Naive B cell (primary cell): ENCODE results near the gene HPS6. TPM values are rescaled to one million over a fixed set of nuclear protein-coding genes. Genes with fewer than 3 reads are reported as not detected.

Experiments
- ATAC-seq, 2 donors: fragments of 150-1000 bp; cut with Tn5 transposase; 2 replicates each; pipeline ENCODE4 v1.10.0; 2021; ENCODE audit warnings: low read depth in 2 of 2, mild to moderate bottlenecking in 2 of 2, moderate library complexity in 2 of 2
- DNase-seq: peaks from one replicate; pipeline ENCODE4 v3.0.0; 2022
- H3K27ac Mint-ChIP-seq, 6 donors: one replicate each; pipeline ENCODE4 v1.8.0; 2020 to 2022; ENCODE audit warnings: mild to moderate bottlenecking in 6 of 6, mixed read lengths in 6 of 6, moderate library complexity in 5 of 6, inconsistent platforms in 2 of 6
- H3K27me3 Mint-ChIP-seq, 3 donors: one replicate each; pipeline ENCODE4 v1.8.0; 2021 to 2022; ENCODE audit warnings: mixed read lengths in 3 of 3, mild to moderate bottlenecking in 1 of 3
- H3K36me3 Mint-ChIP-seq, 2 donors: one replicate each; pipeline ENCODE4 v1.8.0; 2020 to 2022; ENCODE audit warnings: mixed read lengths in 2 of 2, inconsistent platforms in 1 of 2, mild to moderate bottlenecking in 1 of 2
- H3K4me1 Mint-ChIP-seq, 3 donors: one replicate each; pipeline ENCODE4 v1.8.0; 2020 to 2022; ENCODE audit warnings: mixed read lengths in 3 of 3, inconsistent platforms in 1 of 3, mild to moderate bottlenecking in 1 of 3, moderate library complexity in 1 of 3
- H3K4me3 Mint-ChIP-seq, 8 donors: one replicate each; pipeline ENCODE4 v1.8.0; 2020 to 2022; ENCODE audit warnings: mild to moderate bottlenecking in 8 of 8, mixed read lengths in 8 of 8, moderate library complexity in 8 of 8, inconsistent platforms in 2 of 8
- H3K9me3 Mint-ChIP-seq, 7 donors: one replicate each; pipeline ENCODE4 v1.8.0; 2020 to 2022; ENCODE audit warnings: mixed read lengths in 7 of 7, mild to moderate bottlenecking in 5 of 7, inconsistent platforms in 2 of 7, moderate library complexity in 1 of 7
- polyA plus RNA-seq, 6 donors: library from polyadenylated mRNA; unstranded; fragments of 300-500 nt; fragmentation: Illumina TruSeq; gene quantifications; one replicate each; pipeline ENCODE4 v1.2.3, GENCODE V29; 2021; ENCODE audit warnings: low read depth in 6 of 6

Gene HPS6
- polyA plus RNA-seq, 6 donors from 2014 or later, result 16.3 to 31.9 (median 21.2) TPM

GRCh38 chr10:102055647-102056419 is 9.3 kb upstream of the HPS6 start, which contains the start of gene ARMH3:
TSS of gene ARMH3 (minus strand) at chr10:102056173. CDS start at chr10:102040114, 16,059 bp downstream.
- ATAC-seq, result peak; percentile 96 to 97
- Mint-ChIP-seq H3K4me1 (peaks cover 20 to 48% (median 32%) of the 10 kb centered on the region in 3 donors), H3K27ac (peak within 1 kb of the TSS; percentile 94 to 98 (median 94))

DNA sequence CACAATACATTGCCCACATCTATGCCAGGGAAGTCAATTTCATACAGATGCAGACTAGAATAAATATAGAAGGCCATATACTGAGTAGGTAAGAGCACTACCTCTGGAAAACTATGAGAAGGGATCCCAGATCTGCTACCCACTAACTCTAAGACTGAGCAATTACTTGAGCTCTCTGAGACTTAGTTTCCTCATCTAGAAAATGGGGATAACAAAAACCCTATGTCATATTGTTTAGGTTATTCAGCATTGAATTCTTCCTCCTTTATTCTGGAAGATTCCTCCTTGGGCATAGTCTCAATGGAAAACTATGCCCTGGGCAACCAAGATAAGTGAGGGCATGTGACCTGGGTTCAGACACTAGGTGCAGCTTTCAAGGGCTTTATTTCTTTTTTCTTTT is 5.2 kb upstream of the HPS6 start:
- H3K9me3 Mint-ChIP-seq, result no peaks in the 10 kb centered on the region
- no peaks in the 10 kb centered on the region for H3K27me3 Mint-ChIP-seq
- H3K4me1 Mint-ChIP-seq, result peaks cover 16 to 22% (median 19%) of the 10 kb centered on the region in 3 donors
- H3K27ac Mint-ChIP-seq, result peak overlapping the region in 1 of 6 donors; percentile 96
- no peak for DNase-seq
- no peaks in the 10 kb centered on the region for H3K36me3 Mint-ChIP-seq
- peak overlapping the region in 1 of 8 donors; percentile 76 for H3K4me3 Mint-ChIP-seq
- no peak for ATAC-seq

More at GRCh38 chr10:102055647-102056419, 9.3 kb upstream of the HPS6 start, which contains the start of gene ARMH3:
- no peaks in the 10 kb centered on the region for H3K27me3 Mint-ChIP-seq
- peak; percentile 89 for DNase-seq
- H3K4me3 Mint-ChIP-seq, result peak within 1 kb of the TSS; percentile 94 to 99 (median 96)
- no peaks in the 10 kb centered on the region for H3K9me3 Mint-ChIP-seq
- no peaks in the 10 kb centered on the region for H3K36me3 Mint-ChIP-seq

GRCh38 chr10:102064503-102064867 is 664 bp upstream of the HPS6 start:
- ATAC-seq (no peak), DNase-seq (no peak)
- Mint-ChIP-seq H3K9me3 (no peaks in the 10 kb centered on the region), H3K27ac (peak overlapping the region in 5 of 6 donors; percentile 84 to 95 (median 93)), H3K27me3 (no peaks in the 10 kb centered on the region), H3K36me3 (no peaks in the 10 kb centered on the region), H3K4me3 (peak overlapping the region; percentile 79 to 91 (median 89)), H3K4me1 (peaks cover 17 to 35% (median 27%) of the 10 kb centered on the region in 3 donors)

GRCh38 chr10:102065561-102066398 is 631 bp downstream of the HPS6 start:
- Mint-ChIP-seq H3K27ac (peak overlapping the region; percentile 33 to 94 (median 80)), H3K36me3 (no peaks in the 10 kb centered on the region), H3K9me3 (no peaks in the 10 kb centered on the region), H3K27me3 (no peaks in the 10 kb centered on the region), H3K4me3 (peak overlapping the region; percentile 83 to 93 (median 88)), H3K4me1 (peaks cover 17 to 35% (median 27%) of the 10 kb centered on the region in 3 donors)
- DNase-seq (no peak), ATAC-seq (peak; percentile 35 to 39)

- Mint-ChIP-seq H3K27ac (peak overlapping the region in 5 of 6 donors; percentile 15 to 82 (median 64)), H3K4me3 (peak overlapping the region; percentile 83 to 93 (median 88)), H3K4me1 (peaks cover 17 to 35% (median 27%) of the 10 kb centered on the region in 3 donors), H3K27me3 (no peaks in the 10 kb centered on the region), H3K36me3 (no peaks in the 10 kb centered on the region), H3K9me3 (no peaks in the 10 kb centered on the region)
- ATAC-seq, result no peak
- no peak for DNase-seq
These were observed 1.4 kb downstream of the HPS6 start for GRCh38 chr10:102066399-102067088.

- no peak for DNase-seq
- H3K9me3 Mint-ChIP-seq, result no peaks in the 10 kb centered on the region
- ATAC-seq, result no peak
- H3K4me3 Mint-ChIP-seq, result peak overlapping the region in 7 of 8 donors; percentile 12 to 93 (median 60)
- H3K4me1 Mint-ChIP-seq, result peaks cover 17 to 35% (median 27%) of the 10 kb centered on the region in 3 donors
- H3K27me3 Mint-ChIP-seq, result no peaks in the 10 kb centered on the region
- H3K27ac Mint-ChIP-seq, result peak overlapping the region in 3 of 6 donors; percentile 75 to 82 (median 82)
- H3K36me3 Mint-ChIP-seq, result no peaks in the 10 kb centered on the region
These were observed 2.2 kb downstream of the HPS6 start for GRCh38 chr10:102067091-102067916.

DNA sequence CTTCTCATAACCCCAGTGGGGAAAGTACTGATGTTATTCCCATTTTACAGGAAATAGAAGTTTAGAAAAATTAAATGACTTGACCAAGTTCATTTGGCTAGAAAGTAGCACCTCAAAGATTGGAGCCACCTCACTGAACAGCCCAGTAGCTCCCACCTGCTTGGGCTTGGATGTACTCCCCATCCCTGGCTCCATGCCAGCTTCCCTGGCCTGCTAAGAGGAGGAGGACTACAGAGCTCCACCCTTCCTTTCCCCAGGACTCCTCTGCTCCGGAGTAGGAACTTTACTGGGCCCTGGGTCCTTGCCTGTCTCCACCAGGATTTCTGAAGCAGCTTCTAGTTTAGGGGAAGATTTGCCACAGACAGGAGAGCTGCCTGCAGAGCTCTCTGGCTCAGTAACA is 3.1 kb downstream of the HPS6 start:
- Mint-ChIP-seq H3K9me3 (no peaks in the 10 kb centered on the region), H3K27me3 (no peaks in the 10 kb centered on the region), H3K4me3 (peak overlapping the region in 2 of 8 donors; percentile 15 to 66), H3K27ac (no peak overlapping the region), H3K4me1 (peaks cover 21 to 36% (median 27%) of the 10 kb centered on the region in 3 donors), H3K36me3 (no peaks in the 10 kb centered on the region)
- DNase-seq (no peak), ATAC-seq (no peak)

DNA sequence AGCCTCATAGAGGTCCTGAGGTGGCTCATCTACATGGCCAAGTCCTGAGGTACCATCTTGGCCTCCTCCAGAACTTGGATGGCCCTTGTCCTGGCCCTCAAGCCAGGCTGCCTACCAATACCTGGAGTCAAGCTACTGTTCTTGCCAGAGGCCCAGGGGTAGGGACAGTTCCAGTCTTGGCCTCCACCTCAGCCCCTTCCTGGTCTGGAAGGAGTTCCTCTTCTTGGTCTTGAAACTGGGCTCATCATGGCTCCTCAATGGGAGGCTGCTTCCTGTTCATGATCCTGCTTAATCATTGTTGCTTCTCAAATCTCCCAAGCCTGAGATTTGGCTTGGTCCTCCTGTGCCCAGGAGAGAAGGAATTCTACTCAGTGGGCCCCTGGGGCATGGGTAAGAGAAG is 3.9 kb downstream of the HPS6 start:
- peak overlapping the region in 3 of 8 donors; percentile 26 to 61 (median 47) for H3K4me3 Mint-ChIP-seq
- H3K27ac Mint-ChIP-seq, result peak overlapping the region in 2 of 6 donors; percentile 16 to 75
- peaks cover 18 to 35% (median 24%) of the 10 kb centered on the region in 3 donors for H3K4me1 Mint-ChIP-seq
- no peaks in the 10 kb centered on the region for H3K9me3 Mint-ChIP-seq
- DNase-seq (no peak), ATAC-seq (no peak)
- H3K36me3 Mint-ChIP-seq, result no peaks in the 10 kb centered on the region
- no peaks in the 10 kb centered on the region for H3K27me3 Mint-ChIP-seq

DNA sequence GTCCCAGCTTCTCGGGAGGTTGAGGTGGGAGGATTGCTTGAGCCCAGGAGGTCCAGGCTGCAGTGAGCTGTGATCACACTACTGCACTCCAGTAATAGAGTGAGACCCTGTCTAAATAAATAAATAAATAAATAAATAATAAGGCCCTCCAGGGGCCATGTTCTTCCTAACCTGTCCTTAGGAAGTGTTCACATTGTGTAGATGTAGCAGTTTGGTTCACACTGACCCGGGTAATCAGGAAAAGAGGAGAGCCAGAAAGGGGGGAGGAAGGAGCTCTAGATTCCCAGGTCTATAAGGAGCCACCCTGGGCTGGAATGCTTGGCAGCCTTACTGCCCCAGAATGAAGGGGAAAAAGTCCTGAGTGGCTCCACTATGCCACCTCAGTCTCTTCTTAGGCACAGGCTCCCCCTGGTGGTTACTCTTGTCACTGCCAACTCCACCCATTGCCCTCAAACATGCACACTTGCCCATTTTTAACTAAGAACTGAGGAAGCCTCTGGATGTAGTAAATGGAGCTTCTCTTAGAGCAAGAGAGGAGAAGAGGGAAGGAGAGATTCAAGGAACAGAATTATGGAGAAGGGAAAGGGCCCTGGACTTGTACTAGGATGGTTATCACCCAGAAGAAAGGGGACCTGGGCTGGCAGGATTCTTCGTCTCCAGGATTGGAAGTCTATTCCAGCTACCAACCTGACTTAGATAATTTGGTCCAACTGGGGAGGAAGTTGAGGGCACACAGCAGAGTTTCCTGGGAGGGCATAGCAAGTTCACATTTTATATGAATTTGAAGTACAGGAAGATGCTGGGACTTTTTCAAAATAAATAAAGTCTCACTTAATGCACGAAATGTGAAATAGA is 7.8 kb downstream of the HPS6 start:
- no peak overlapping the region for H3K27ac Mint-ChIP-seq
- H3K4me3 Mint-ChIP-seq, result no peak overlapping the region
- ATAC-seq (peak; percentile 93 to 98), DNase-seq (peak; percentile 70)
- no peaks in the 10 kb centered on the region for H3K36me3 Mint-ChIP-seq
- H3K4me1 Mint-ChIP-seq, result peaks cover 0 to 12% (median 4%) of the 10 kb centered on the region in 3 donors
- no peaks in the 10 kb centered on the region for H3K27me3 Mint-ChIP-seq
- H3K9me3 Mint-ChIP-seq, result no peaks in the 10 kb centered on the region

DNA sequence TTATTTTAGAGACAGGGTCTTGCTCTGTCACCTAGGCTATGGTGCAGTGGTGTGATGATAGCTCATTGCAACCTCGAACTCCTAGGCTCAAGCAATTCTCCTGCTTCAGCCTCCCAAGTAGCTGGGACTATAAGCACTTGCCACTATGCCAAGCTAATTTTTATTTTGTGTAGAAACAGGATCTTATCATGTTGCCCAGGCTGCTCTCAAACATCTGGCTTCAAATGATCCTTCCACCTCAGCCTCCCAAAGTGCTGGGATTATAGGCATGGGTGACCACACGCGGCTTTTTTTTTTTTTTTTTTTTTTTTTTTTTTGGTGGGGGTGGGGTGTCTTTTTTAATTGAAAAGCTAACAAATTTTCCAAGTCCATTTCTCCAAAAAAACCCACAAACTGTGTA is 18.4 kb downstream of the HPS6 start:
- H3K9me3 Mint-ChIP-seq, result no peaks in the 10 kb centered on the region

DNA sequence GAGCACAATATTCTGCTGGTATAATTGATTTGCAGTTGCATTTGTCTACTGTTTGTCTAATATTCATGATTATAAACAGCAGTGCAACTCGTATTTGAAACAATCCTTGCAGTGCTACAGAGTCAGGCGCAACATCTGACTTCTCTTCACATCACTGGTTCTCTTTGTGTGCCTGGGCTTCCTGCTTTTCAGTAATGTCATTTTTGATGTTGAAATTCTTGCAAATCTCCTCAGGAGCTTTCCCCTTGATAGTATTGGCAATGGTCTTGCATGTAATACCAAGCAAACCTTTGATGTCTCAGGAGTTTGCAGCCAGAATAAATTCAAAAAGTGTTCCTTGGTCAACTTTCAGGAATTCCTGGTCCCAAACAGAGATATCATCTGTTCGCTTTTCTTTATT is 20.2 kb downstream of the HPS6 start:
- H3K9me3 Mint-ChIP-seq, result no peaks in the 10 kb centered on the region
- no peaks in the 10 kb centered on the region for H3K36me3 Mint-ChIP-seq
- no peaks in the 10 kb centered on the region for H3K27me3 Mint-ChIP-seq
- H3K4me3 Mint-ChIP-seq, result no peak overlapping the region
- DNase-seq (no peak), ATAC-seq (no peak)
- no peak overlapping the region for H3K27ac Mint-ChIP-seq
- no peaks in the 10 kb centered on the region for H3K4me1 Mint-ChIP-seq

More for the DNA sequence above, 18.4 kb downstream of the HPS6 start:
- Mint-ChIP-seq H3K4me1 (no peaks in the 10 kb centered on the region), H3K27ac (no peak overlapping the region), H3K36me3 (no peaks in the 10 kb centered on the region), H3K27me3 (no peaks in the 10 kb centered on the region), H3K4me3 (no peak overlapping the region)
- DNase-seq (no peak), ATAC-seq (no peak)

DNA sequence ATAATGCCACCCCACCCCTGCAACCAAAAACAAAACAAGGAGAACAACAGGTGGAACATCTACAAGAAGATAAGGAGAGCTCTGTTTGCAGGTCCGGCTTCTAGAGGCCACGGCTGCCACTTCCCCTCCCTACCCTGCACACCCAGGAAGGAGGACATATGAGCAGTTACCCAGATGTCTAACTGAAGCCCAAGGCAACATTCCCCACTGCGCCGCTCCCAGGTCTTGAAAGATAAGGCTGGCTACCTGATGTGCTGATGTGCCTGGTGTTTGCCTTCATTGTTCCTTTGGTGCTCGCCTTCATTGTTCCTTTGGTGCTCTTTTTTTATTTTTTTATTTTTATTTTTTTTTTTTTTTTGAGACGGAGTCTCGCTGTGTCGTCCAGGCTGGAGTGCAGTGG is 21.0 kb downstream of the HPS6 start:
- DNase-seq (no peak), ATAC-seq (no peak)
- H3K27me3 Mint-ChIP-seq, result no peaks in the 10 kb centered on the region
- no peaks in the 10 kb centered on the region for H3K9me3 Mint-ChIP-seq
- H3K4me1 Mint-ChIP-seq, result no peaks in the 10 kb centered on the region
- no peaks in the 10 kb centered on the region for H3K36me3 Mint-ChIP-seq
- no peak overlapping the region for H3K4me3 Mint-ChIP-seq
- peak overlapping the region in 1 of 6 donors; percentile 32 for H3K27ac Mint-ChIP-seq
